NCI-H2081 (cell line): ENCODE data around the gene CSNK1G2.

ENCODE experiments used
- DNase-seq, 2 experiments: peaks; one replicate each; lab custom pipeline; 2025; lab: John Stamatoyannopoulos, UW

CSNK1G2 gene

GRCh38 chr19:2018752-2019151 lies 77.8 kb downstream of the CSNK1G2 start:
- no peak for DNase-seq

GRCh38 chr19:2021453-2022140 lies 80.6 kb downstream of the CSNK1G2 start:
- no peak for DNase-seq

GRCh38 chr19:2022289-2022688 lies 81.3 kb downstream of the CSNK1G2 start:
- no peak for DNase-seq

- no peak for DNase-seq
Measured at GRCh38 chr19:2026770-2027169, 85.8 kb downstream of the CSNK1G2 start.

GRCh38 chr19:2027361-2027760 lies 86.4 kb downstream of the CSNK1G2 start:
- DNase-seq, result no peak
